Measurements from ENCODE around the gene ADAM8.

GRCh38 chr10:133235265-133235855 is 41.3 kb downstream of the ADAM8 start:
- no peak for TF ChIP-seq CTCF (IDR thresholded peaks at IDR 0.05)
- no peak for TF ChIP-seq REST (IDR thresholded peaks at IDR 0.05; ENCODE audit: insufficient read depth in 1 of 2, low read depth in 2 of 2, low read length in 1 of 2)
- TF ChIP-seq SIN3A (IDR thresholded peaks at IDR 0.05; ENCODE audit: borderline replicate concordance, insufficient read depth, low read depth, low read length) = no peak
- TF ChIP-seq TCF7L2 (IDR thresholded peaks at IDR 0.05; ENCODE audit: low read depth, low read length) = no peak
